WTC11 (cell line): ENCODE results near the gene SEC61A1.

Experiments used
- ATF1 ChIP-seq: sonication (generic); formaldehyde crosslinking; IDR thresholded peaks from 2 replicates; pipeline ENCODE4 v1.8.1; 2023; ENCODE audit warnings: mild to moderate bottlenecking, moderate library complexity, missing genetic modification reagents
- ELF4 ChIP-seq: sonication (generic); formaldehyde crosslinking; IDR thresholded peaks from 2 replicates; pipeline ENCODE4 v1.8.1; 2022; ENCODE audit warnings: low read depth, mild to moderate bottlenecking, moderate library complexity, missing genetic modification reagents
- FOXP1 ChIP-seq: sonication (generic); formaldehyde crosslinking; IDR thresholded peaks from 2 replicates; pipeline ENCODE4 v1.8.0; 2022; ENCODE audit warnings: missing genetic modification reagents, mild to moderate bottlenecking, moderate library complexity, borderline replicate concordance
- TEAD1 ChIP-seq: sonication (generic); formaldehyde crosslinking; IDR thresholded peaks from 2 replicates; pipeline ENCODE4 v1.8.0; 2022; ENCODE audit warnings: mild to moderate bottlenecking, missing genetic modification reagents
- ZNF263 ChIP-seq: sonication (generic); formaldehyde crosslinking; IDR thresholded peaks from 2 replicates; pipeline ENCODE4 v1.8.1; 2022; ENCODE audit warnings: low read depth, mild to moderate bottlenecking, moderate library complexity, missing genetic modification reagents
- TF ChIP-seq, protein P1 (sequence below): fragments of 200-600 bp; IDR thresholded peaks from 2 replicates; pipeline ENCODE4 v1.8.0; 2022; ENCODE audit warnings: antibody characterized with exemption
- TF ChIP-seq, protein P2 (sequence below): sonication (generic); formaldehyde crosslinking; IDR thresholded peaks from 2 replicates; pipeline ENCODE4 v1.8.1; 2022; ENCODE audit warnings: low read depth, missing genetic modification reagents, borderline replicate concordance
- TF ChIP-seq, protein P3 (sequence below): fragments of 250-450 bp; sonication (Bioruptor Pico); IDR thresholded peaks from 2 replicates; pipeline ENCODE4 v1.9.0; 2021; ENCODE audit warnings: mild to moderate bottlenecking, borderline replicate concordance

DNA sequence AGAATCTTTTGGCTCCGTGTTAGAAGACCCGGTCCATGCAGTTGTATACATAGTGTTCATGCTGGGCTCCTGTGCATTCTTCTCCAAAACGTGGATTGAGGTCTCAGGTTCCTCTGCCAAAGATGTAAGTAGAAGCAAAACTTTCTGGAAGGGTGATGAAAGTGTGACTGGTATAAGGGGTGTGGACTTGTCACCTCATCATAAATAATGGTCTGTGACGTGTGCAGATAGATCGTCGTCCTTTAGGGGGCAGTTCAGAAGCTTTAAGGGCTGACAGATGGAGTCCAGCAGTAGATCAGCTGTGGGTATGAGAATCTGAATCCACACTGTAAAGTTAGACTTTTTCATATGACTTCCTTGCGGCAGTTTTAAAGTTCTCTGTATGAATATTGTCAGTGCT, 15.3 kb downstream of the SEC61A1 start:
- no peak for TF ChIP-seq ATF1
- TF ChIP-seq, protein P1, sequence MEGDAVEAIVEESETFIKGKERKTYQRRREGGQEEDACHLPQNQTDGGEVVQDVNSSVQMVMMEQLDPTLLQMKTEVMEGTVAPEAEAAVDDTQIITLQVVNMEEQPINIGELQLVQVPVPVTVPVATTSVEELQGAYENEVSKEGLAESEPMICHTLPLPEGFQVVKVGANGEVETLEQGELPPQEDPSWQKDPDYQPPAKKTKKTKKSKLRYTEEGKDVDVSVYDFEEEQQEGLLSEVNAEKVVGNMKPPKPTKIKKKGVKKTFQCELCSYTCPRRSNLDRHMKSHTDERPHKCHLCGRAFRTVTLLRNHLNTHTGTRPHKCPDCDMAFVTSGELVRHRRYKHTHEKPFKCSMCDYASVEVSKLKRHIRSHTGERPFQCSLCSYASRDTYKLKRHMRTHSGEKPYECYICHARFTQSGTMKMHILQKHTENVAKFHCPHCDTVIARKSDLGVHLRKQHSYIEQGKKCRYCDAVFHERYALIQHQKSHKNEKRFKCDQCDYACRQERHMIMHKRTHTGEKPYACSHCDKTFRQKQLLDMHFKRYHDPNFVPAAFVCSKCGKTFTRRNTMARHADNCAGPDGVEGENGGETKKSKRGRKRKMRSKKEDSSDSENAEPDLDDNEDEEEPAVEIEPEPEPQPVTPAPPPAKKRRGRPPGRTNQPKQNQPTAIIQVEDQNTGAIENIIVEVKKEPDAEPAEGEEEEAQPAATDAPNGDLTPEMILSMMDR = no peak
- no peak for TF ChIP-seq FOXP1
- TF ChIP-seq, protein P2, sequence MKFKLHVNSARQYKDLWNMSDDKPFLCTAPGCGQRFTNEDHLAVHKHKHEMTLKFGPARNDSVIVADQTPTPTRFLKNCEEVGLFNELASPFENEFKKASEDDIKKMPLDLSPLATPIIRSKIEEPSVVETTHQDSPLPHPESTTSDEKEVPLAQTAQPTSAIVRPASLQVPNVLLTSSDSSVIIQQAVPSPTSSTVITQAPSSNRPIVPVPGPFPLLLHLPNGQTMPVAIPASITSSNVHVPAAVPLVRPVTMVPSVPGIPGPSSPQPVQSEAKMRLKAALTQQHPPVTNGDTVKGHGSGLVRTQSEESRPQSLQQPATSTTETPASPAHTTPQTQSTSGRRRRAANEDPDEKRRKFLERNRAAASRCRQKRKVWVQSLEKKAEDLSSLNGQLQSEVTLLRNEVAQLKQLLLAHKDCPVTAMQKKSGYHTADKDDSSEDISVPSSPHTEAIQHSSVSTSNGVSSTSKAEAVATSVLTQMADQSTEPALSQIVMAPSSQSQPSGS (CRISPR knock-in tag) = no peak
- TF ChIP-seq TEAD1 (CRISPR knock-in tag) = no peak
- no peak for TF ChIP-seq ELF4 (CRISPR knock-in tag)
- TF ChIP-seq, protein P3, sequence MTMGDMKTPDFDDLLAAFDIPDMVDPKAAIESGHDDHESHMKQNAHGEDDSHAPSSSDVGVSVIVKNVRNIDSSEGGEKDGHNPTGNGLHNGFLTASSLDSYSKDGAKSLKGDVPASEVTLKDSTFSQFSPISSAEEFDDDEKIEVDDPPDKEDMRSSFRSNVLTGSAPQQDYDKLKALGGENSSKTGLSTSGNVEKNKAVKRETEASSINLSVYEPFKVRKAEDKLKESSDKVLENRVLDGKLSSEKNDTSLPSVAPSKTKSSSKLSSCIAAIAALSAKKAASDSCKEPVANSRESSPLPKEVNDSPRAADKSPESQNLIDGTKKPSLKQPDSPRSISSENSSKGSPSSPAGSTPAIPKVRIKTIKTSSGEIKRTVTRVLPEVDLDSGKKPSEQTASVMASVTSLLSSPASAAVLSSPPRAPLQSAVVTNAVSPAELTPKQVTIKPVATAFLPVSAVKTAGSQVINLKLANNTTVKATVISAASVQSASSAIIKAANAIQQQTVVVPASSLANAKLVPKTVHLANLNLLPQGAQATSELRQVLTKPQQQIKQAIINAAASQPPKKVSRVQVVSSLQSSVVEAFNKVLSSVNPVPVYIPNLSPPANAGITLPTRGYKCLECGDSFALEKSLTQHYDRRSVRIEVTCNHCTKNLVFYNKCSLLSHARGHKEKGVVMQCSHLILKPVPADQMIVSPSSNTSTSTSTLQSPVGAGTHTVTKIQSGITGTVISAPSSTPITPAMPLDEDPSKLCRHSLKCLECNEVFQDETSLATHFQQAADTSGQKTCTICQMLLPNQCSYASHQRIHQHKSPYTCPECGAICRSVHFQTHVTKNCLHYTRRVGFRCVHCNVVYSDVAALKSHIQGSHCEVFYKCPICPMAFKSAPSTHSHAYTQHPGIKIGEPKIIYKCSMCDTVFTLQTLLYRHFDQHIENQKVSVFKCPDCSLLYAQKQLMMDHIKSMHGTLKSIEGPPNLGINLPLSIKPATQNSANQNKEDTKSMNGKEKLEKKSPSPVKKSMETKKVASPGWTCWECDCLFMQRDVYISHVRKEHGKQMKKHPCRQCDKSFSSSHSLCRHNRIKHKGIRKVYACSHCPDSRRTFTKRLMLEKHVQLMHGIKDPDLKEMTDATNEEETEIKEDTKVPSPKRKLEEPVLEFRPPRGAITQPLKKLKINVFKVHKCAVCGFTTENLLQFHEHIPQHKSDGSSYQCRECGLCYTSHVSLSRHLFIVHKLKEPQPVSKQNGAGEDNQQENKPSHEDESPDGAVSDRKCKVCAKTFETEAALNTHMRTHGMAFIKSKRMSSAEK (CRISPR knock-in tag) = no peak
- no peak for TF ChIP-seq ZNF263 (CRISPR knock-in tag)
